NB4 (cell line): Measurements from ENCODE around the gene KIF16B.

Source experiments
- MYC ChIP-seq: IDR thresholded peaks from 2 replicates; pipeline ENCODE4 v1.6.1; 2011; ENCODE audit warnings: low read depth, low read length
- POLR2A ChIP-seq: IDR thresholded peaks from 2 replicates; pipeline ENCODE4 v1.6.1; 2011; ENCODE audit warnings: mild to moderate bottlenecking; ENCODE audit not compliant: insufficient read length; ENCODE audit errors: extremely low read depth
- TF ChIP-seq, protein P1 (sequence below): IDR thresholded peaks from one replicate; pipeline ENCODE4 v1.5.1; 2012; ENCODE audit warnings: low read depth, low read length
- TF ChIP-seq, protein P2 (sequence below): IDR thresholded peaks from 2 replicates; pipeline ENCODE4 v1.6.1; 2011; ENCODE audit warnings: low read depth, low read length

DNA sequence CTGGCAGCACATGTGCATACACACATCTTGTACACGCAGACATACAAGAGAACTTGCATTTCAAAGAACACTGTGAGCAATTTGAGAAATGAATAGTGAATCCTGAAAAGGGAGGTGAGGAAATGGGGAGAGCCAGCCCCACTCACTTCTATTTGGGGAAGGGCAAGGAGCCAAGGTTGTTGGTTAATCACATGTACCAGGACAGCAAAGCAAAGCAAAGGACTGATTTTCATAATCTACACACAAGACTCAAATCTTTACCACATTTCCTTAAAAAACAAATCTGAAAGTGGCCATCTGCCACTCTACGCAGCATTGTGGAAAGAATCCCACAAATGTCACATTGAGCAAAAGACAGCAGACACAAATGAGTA is 35.0 kb upstream of the KIF16B start:
- TF ChIP-seq, protein P1, sequence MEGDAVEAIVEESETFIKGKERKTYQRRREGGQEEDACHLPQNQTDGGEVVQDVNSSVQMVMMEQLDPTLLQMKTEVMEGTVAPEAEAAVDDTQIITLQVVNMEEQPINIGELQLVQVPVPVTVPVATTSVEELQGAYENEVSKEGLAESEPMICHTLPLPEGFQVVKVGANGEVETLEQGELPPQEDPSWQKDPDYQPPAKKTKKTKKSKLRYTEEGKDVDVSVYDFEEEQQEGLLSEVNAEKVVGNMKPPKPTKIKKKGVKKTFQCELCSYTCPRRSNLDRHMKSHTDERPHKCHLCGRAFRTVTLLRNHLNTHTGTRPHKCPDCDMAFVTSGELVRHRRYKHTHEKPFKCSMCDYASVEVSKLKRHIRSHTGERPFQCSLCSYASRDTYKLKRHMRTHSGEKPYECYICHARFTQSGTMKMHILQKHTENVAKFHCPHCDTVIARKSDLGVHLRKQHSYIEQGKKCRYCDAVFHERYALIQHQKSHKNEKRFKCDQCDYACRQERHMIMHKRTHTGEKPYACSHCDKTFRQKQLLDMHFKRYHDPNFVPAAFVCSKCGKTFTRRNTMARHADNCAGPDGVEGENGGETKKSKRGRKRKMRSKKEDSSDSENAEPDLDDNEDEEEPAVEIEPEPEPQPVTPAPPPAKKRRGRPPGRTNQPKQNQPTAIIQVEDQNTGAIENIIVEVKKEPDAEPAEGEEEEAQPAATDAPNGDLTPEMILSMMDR: no peak
- TF ChIP-seq POLR2A (no peak), MYC (no peak)
- TF ChIP-seq, protein P2, sequence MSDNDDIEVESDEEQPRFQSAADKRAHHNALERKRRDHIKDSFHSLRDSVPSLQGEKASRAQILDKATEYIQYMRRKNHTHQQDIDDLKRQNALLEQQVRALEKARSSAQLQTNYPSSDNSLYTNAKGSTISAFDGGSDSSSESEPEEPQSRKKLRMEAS: no peak
